ENCODE measurements around the gene TRIM56.

The TRIM56 gene

GRCh38 chr7:101115215-101115614 lies 29.9 kb downstream of the TRIM56 start:
- H3F3A ChIP-seq (ENCODE audit: insufficient read depth, low read length), result no peaks in the 10 kb centered on the region
- no peaks in the 10 kb centered on the region for H3K9me2 ChIP-seq (replicated peaks; ENCODE audit: insufficient read depth, low read length)
- H3K9me3 ChIP-seq (replicated peaks; ENCODE audit: insufficient read depth, low read length), result no peaks in the 10 kb centered on the region
- no peaks in the 10 kb centered on the region for H4K20me1 ChIP-seq (ENCODE audit: insufficient read depth, low read length)
- H3K36me3 ChIP-seq (replicated peaks; ENCODE audit: insufficient read depth, low read length), result no peaks in the 10 kb centered on the region
- no peak overlapping the region for H3K9ac ChIP-seq (ENCODE audit: low read length)
- no peak for DNase-seq
- no peak for TF ChIP-seq EZH2 (optimal IDR thresholded peaks at IDR 0.05; ENCODE audit: low read depth, low read length)
- no peak for TF ChIP-seq EZH2phosphoT487 (IDR thresholded peaks at IDR 0.05; ENCODE audit: low read length)
- TF ChIP-seq CTCF (IDR thresholded peaks at IDR 0.05; ENCODE audit: low read length), result no peak
- H3K4me3 ChIP-seq (ENCODE audit: low read length), result no peak overlapping the region
- H3K79me2 ChIP-seq (ENCODE audit: low read length), result no peaks in the 10 kb centered on the region
- peaks cover 79% of the 10 kb centered on the region for H3K27me3 ChIP-seq (replicated peaks; ENCODE audit: insufficient read depth, low read length)
- no peak overlapping the region for H3K4me2 ChIP-seq (ENCODE audit: low read depth, low read length)
- H3K27ac ChIP-seq (ENCODE audit: low read length), result no peak overlapping the region
- no peaks in the 10 kb centered on the region for H3K4me1 ChIP-seq (ENCODE audit: low read length)
- H2AFZ ChIP-seq (ENCODE audit: low read length), result no peak overlapping the region

GRCh38 chr7:101116898-101117297 lies 31.6 kb downstream of the TRIM56 start:
- H3K9me2 ChIP-seq (replicated peaks; ENCODE audit: insufficient read depth, low read length), result no peaks in the 10 kb centered on the region
- H3K79me2 ChIP-seq (ENCODE audit: low read length), result no peaks in the 10 kb centered on the region
- peaks cover 91% of the 10 kb centered on the region for H3K27me3 ChIP-seq (replicated peaks; ENCODE audit: insufficient read depth, low read length)
- no peak overlapping the region for H3K4me2 ChIP-seq (ENCODE audit: low read depth, low read length)
- no peak overlapping the region for H3K27ac ChIP-seq (ENCODE audit: low read length)
- no peak overlapping the region for H3K9ac ChIP-seq (ENCODE audit: low read length)
- H3K4me1 ChIP-seq (ENCODE audit: low read length), result no peaks in the 10 kb centered on the region
- DNase-seq, result no peak
- H3K36me3 ChIP-seq (replicated peaks; ENCODE audit: insufficient read depth, low read length), result no peaks in the 10 kb centered on the region
- no peak overlapping the region for H3K4me3 ChIP-seq (ENCODE audit: low read length)
- H3F3A ChIP-seq (ENCODE audit: insufficient read depth, low read length), result no peaks in the 10 kb centered on the region
- no peak overlapping the region for H2AFZ ChIP-seq (ENCODE audit: low read length)
- no peaks in the 10 kb centered on the region for H3K9me3 ChIP-seq (replicated peaks; ENCODE audit: insufficient read depth, low read length)
- no peaks in the 10 kb centered on the region for H4K20me1 ChIP-seq (ENCODE audit: insufficient read depth, low read length)
- no peak for TF ChIP-seq EZH2phosphoT487 (IDR thresholded peaks at IDR 0.05; ENCODE audit: low read length)
- no peak for TF ChIP-seq EZH2 (optimal IDR thresholded peaks at IDR 0.05; ENCODE audit: low read depth, low read length)
- no peak for TF ChIP-seq CTCF (IDR thresholded peaks at IDR 0.05; ENCODE audit: low read length)

- Histone ChIP-seq H3K4me1 (ENCODE audit: low read length) (no peaks in the 10 kb centered on the region), H3K27me3 (replicated peaks; ENCODE audit: insufficient read depth, low read length) (peaks cover 94% of the 10 kb centered on the region), H3K79me2 (ENCODE audit: low read length) (no peaks in the 10 kb centered on the region), H4K20me1 (ENCODE audit: insufficient read depth, low read length) (no peaks in the 10 kb centered on the region), H3K36me3 (replicated peaks; ENCODE audit: insufficient read depth, low read length) (no peaks in the 10 kb centered on the region), H3K4me3 (ENCODE audit: low read length) (no peak overlapping the region), H3F3A (ENCODE audit: insufficient read depth, low read length) (no peaks in the 10 kb centered on the region), H3K9me3 (replicated peaks; ENCODE audit: insufficient read depth, low read length) (no peaks in the 10 kb centered on the region), H3K9me2 (replicated peaks; ENCODE audit: insufficient read depth, low read length) (no peaks in the 10 kb centered on the region), H2AFZ (ENCODE audit: low read length) (no peak overlapping the region), H3K4me2 (ENCODE audit: low read depth, low read length) (no peak overlapping the region), H3K9ac (ENCODE audit: low read length) (no peak overlapping the region), H3K27ac (ENCODE audit: low read length) (no peak overlapping the region)
- no peak for TF ChIP-seq EZH2phosphoT487 (IDR thresholded peaks at IDR 0.05; ENCODE audit: low read length)
- TF ChIP-seq EZH2 (optimal IDR thresholded peaks at IDR 0.05; ENCODE audit: low read depth, low read length), result no peak
- no peak for TF ChIP-seq CTCF (IDR thresholded peaks at IDR 0.05; ENCODE audit: low read length)
- no peak for DNase-seq
Observed at GRCh38 chr7:101118856-101119255, 33.6 kb downstream of the TRIM56 start.
